K562 (cell line): ENCODE data around the gene DST. TPM values are rescaled to one million over a fixed set of nuclear protein-coding genes. Genes with fewer than 3 reads are reported as not detected.
A peak's percentile ranks its signal among the peaks of the same experiment; 100 is the strongest.

ENCODE experiments used
- ATAC-seq: fragments of 200-7000 bp; cut with Tn5 transposase; 3 replicates; pipeline ENCODE4 v1.9.1; 2020; ENCODE audit warnings: moderate library complexity
- BruUV-seq: library from RNA; stranded (reverse); fragments of 400-500 nt; replicated peaks from 2 replicates; lab custom pipeline; 2021; lab: Mats Ljungman, UMichigan
- CTCF ChIA-PET: fragments of 300-600 bp; formaldehyde crosslinking; extraction: SDS; loops from one replicate; lab custom pipeline; 2021; ENCODE audit warnings: low intra/inter-chr PET ratio; lab: Yijun Ruan, JAX
- POLR2A ChIA-PET: fragments of 300-600, 350-650 bp; sonication (Branson Sonifier 250); formaldehyde crosslinking; extraction: SDS; loops from one replicate; lab custom pipeline; 2021; ENCODE audit warnings: antibody characterized with exemption, inconsistent platforms; lab: Yijun Ruan, JAX
- DNase-seq, 4 experiments: peaks; one replicate each; pipeline versions ENCODE4 v3.0.0 to v3.0.0-alpha.2; 2011 to 2018; ENCODE audit warnings: low spot score in 3 of 4, mixed read lengths in 3 of 4; ENCODE audit errors: extremely low read depth in 1 of 4
- FAIRE-seq: peaks from 2 replicates; lab custom pipeline; 2011; peaks lifted over from hg19 to GRCh38; lab: Jason Lieb, UNC
- H2AFZ ChIP-seq: 2 replicates; pipeline ENCODE4 v1.6.0; 2011; ENCODE audit warnings: low read depth, low read length, control low read depth, inconsistent platforms
- H3K27ac ChIP-seq: fragments of 200-600 bp; 3 replicates; pipeline ENCODE4 v1.8.0; 2011; ENCODE audit warnings: low read depth, mild to moderate bottlenecking, control low read depth, inconsistent platforms, low read length, moderate library complexity, mixed read lengths; ENCODE audit errors: extremely low read depth
- H3K27me3 ChIP-seq, 2 experiments: fragments of 300-600 bp in 1 of 2; 2 replicates in 1 of 2; 3 replicates in 1 of 2; pipeline versions ENCODE4 v1.6.0 to v1.8.0; 2011; ENCODE audit warnings: inconsistent platforms in 2 of 2, low read length in 2 of 2, mild to moderate bottlenecking in 1 of 2, mixed read lengths in 1 of 2, moderate library complexity in 1 of 2; ENCODE audit not compliant: control insufficient read depth in 2 of 2, insufficient read depth in 2 of 2
- H3K36me3 ChIP-seq: fragments of 300-600 bp; 3 replicates; pipeline ENCODE4 v1.8.0; 2011; ENCODE audit warnings: mild to moderate bottlenecking, low read length, inconsistent platforms; ENCODE audit not compliant: control insufficient read depth, insufficient read depth
- H3K4me1 ChIP-seq, 2 experiments: fragments of 200-600 bp in 1 of 2; replicated peaks in 1 of 2; 2 replicates in 1 of 2; 3 replicates in 1 of 2; pipeline versions ENCODE4 v1.5.1 to v1.8.0; 2011; ENCODE audit warnings: inconsistent platforms in 2 of 2, low read length in 2 of 2, mild to moderate bottlenecking in 1 of 2, mixed read lengths in 1 of 2, moderate library complexity in 1 of 2; ENCODE audit not compliant: control insufficient read depth in 2 of 2, insufficient read depth in 2 of 2
- H3K4me2 ChIP-seq: 2 replicates; pipeline ENCODE4 v1.6.1; 2011; ENCODE audit warnings: low read length, control low read depth, inconsistent platforms, mixed read lengths; ENCODE audit not compliant: insufficient read depth
- H3K4me3 ChIP-seq: fragments of 200-600 bp; sonication (generic), shearing (Covaris generic); 2 replicates; pipeline ENCODE4 v1.5.1; 2016; ENCODE audit warnings: control low read depth, inconsistent platforms
- H3K79me2 ChIP-seq: fragments of 200-600 bp; 3 replicates; pipeline ENCODE4 v1.8.0; 2011; ENCODE audit warnings: low read length, inconsistent platforms; ENCODE audit not compliant: control insufficient read depth, insufficient read depth
- H3K9ac ChIP-seq, 2 experiments: 2 replicates each; pipeline versions ENCODE4 v1.6.0 to v1.6.1; 2011; ENCODE audit warnings: low read depth in 2 of 2, low read length in 2 of 2, control low read depth in 1 of 2, inconsistent platforms in 1 of 2, mild to moderate bottlenecking in 1 of 2, mixed read lengths in 1 of 2; ENCODE audit not compliant: insufficient read depth in 1 of 2
- H3K9me1 ChIP-seq: one replicate; pipeline ENCODE4 v1.6.0; 2011; ENCODE audit warnings: inconsistent platforms, mild to moderate bottlenecking, low read length, moderate library complexity; ENCODE audit not compliant: control insufficient read depth, insufficient read depth
- H3K9me3 ChIP-seq: replicated peaks from 2 replicates; pipeline ENCODE4 v1.5.1; 2011; ENCODE audit warnings: low read depth, low read length, inconsistent platforms; ENCODE audit not compliant: control insufficient read depth, insufficient read depth
- H4K20me1 ChIP-seq: replicated peaks from 2 replicates; pipeline ENCODE4 v1.6.1; 2011; ENCODE audit warnings: low read length, inconsistent platforms, mixed read lengths; ENCODE audit not compliant: control insufficient read depth, insufficient read depth
- CBX3 ChIP-seq, 2 experiments: IDR thresholded peaks; 1 replicate in 1 of 2; 2 replicates in 1 of 2; pipeline ENCODE4 v1.6.1; 2012; ENCODE audit warnings: inconsistent platforms in 2 of 2, low read length in 2 of 2, borderline replicate concordance in 1 of 2, control low read depth in 1 of 2
- CCNT2 ChIP-seq: IDR thresholded peaks from 2 replicates; pipeline ENCODE4 v1.6.1; 2011; ENCODE audit warnings: borderline replicate concordance, low read depth, mild to moderate bottlenecking, moderate library complexity, mixed read lengths, low read length; ENCODE audit not compliant: insufficient read length; ENCODE audit errors: extremely low read depth
- GATAD2B ChIP-seq: fragments of 450-650 bp; IDR thresholded peaks from 2 replicates; pipeline ENCODE4 v1.6.1; 2017; ENCODE audit warnings: mild to moderate bottlenecking, borderline replicate concordance
- HSF4 ChIP-seq: fragments of 250-450 bp; sonication (Bioruptor Pico); IDR thresholded peaks from 2 replicates; pipeline ENCODE4 v2.1.2; 2022; ENCODE audit warnings: mild to moderate bottlenecking, moderate library complexity, borderline replicate concordance
- NEUROD1 ChIP-seq: fragments of 150-350 bp; IDR thresholded peaks from 2 replicates; pipeline ENCODE4 v1.6.1; 2014; ENCODE audit warnings: borderline replicate concordance, low read length, low read depth; ENCODE audit not compliant: partially characterized antibody
- NFYB ChIP-seq: IDR thresholded peaks from 2 replicates; pipeline ENCODE4 v1.6.1; 2011; ENCODE audit warnings: mild to moderate bottlenecking, moderate library complexity; ENCODE audit not compliant: insufficient read length; ENCODE audit errors: extremely low read depth
- RAD21 ChIP-seq, 2 experiments: fragments of 250-450 bp in 1 of 2; fragments of 450-650 bp in 1 of 2; sonication (Bioruptor Pico) in 1 of 2; formaldehyde crosslinking in 1 of 2; IDR thresholded peaks in 1 of 2; conservative IDR thresholded peaks in 1 of 2; 2 replicates each; pipeline versions ENCODE4 v1.4.0 to v1.8.0; 2020 to 2022; ENCODE audit warnings: mild to moderate bottlenecking in 2 of 2, moderate library complexity in 1 of 2
- ZNF311 ChIP-seq: fragments of 250-450 bp; sonication (Bioruptor Pico); IDR thresholded peaks from 2 replicates; pipeline ENCODE4 v1.4.0; 2020; ENCODE audit warnings: mild to moderate bottlenecking, moderate library complexity
- ZNF717 ChIP-seq: fragments of 250-450 bp; sonication (Bioruptor Pico); IDR thresholded peaks from 2 replicates; pipeline ENCODE4 v1.5.0; 2021
- ZSCAN29 ChIP-seq: fragments of 450-650 bp; IDR thresholded peaks from 2 replicates; pipeline ENCODE4 v1.6.1; 2017
- WGBS: fragments of 100-300 bp; shearing (Covaris generic); methylation state at CpG from one replicate; pipeline ENCODE4 v1.1.6; 2016; ENCODE audit warnings: low coverage, mixed read lengths; ENCODE audit not compliant: insufficient coverage; ENCODE audit errors: missing lambda C conversion rate; 5-methylcytosine and 5-hydroxymethylcytosine counted together
- in situ Hi-C: fragments of 300-500 bp; cut with MboI; formaldehyde crosslinking; loops from 4 replicates; pipeline ENCODE4 v1.15.0; 2018; ENCODE audit warnings: inconsistent platforms, mixed read lengths
- intact Hi-C: fragments of 100-400 bp; cut with micrococcal nuclease; formaldehyde crosslinking; loops from 2 replicates; pipeline ENCODE4 v1.14.2; 2022
- polyA plus RNA-seq, 8 experiments: library from polyadenylated mRNA; depleted of rRNA in 4 of 8; stranded (reverse) in 5 of 8; unstranded in 3 of 8; fragments of >200 nt; fragmentation: Nextera tagmentation in 2 of 8; fragmentation: Illumina TruSeq in 1 of 8; extraction: Ambion mirVana in 2 of 8; extraction: Trizol in 1 of 8; gene quantifications; 2 replicates each; pipeline versions ENCODE4 v1.2.1 to v1.2.3, GENCODE V29; 2011 to 2014; ENCODE audit warnings: inconsistent platforms in 1 of 8, missing spikeins in 1 of 8
- total RNA-seq, 7 experiments: library from RNA; depleted of rRNA in 6 of 7; stranded (reverse); fragments of >200 nt in 6 of 7; fragmentation: Illumina TruSeq in 2 of 7; extraction: Trizol in 2 of 7; gene quantifications; 2 replicates each; pipeline versions ENCODE4 v1.2.1 to v1.2.3, GENCODE V29; 2011 to 2021; ENCODE audit warnings: low replicate concordance in 1 of 7
- TF ChIP-seq, protein P1 (sequence below), 3 experiments: fragments of 200-800 bp in 1 of 3; sonication (Bioruptor generic) in 1 of 3; sonication (generic) in 1 of 3; formaldehyde crosslinking in 1 of 3; IDR thresholded peaks; 2 replicates each; pipeline versions ENCODE4 v1.6.1 to v1.8.0; 2016 to 2022; ENCODE audit warnings: mild to moderate bottlenecking in 2 of 3, missing compliant biosample characterization in 2 of 3, missing genetic modification characterization in 2 of 3, missing genetic modification reagents in 1 of 3
- TF ChIP-seq, protein P2 (sequence below): fragments of 250-450 bp; sonication (Bioruptor Pico); IDR thresholded peaks from 2 replicates; pipeline ENCODE4 v1.8.0; 2022; ENCODE audit warnings: inconsistent platforms, mild to moderate bottlenecking, moderate library complexity, borderline replicate concordance
- TF ChIP-seq, protein P3 (sequence below): fragments of 250-450 bp; sonication (Bioruptor Pico); IDR thresholded peaks from 2 replicates; pipeline ENCODE4 v1.5.0; 2021

Gene DST
- total and polyA plus RNA-seq, 9 of the 15 experiments (the other 6 are each of a cell fraction or from before 2014, with no cell fraction given) = 5.2 to 21.9 (median 13.3) TPM

DNA sequence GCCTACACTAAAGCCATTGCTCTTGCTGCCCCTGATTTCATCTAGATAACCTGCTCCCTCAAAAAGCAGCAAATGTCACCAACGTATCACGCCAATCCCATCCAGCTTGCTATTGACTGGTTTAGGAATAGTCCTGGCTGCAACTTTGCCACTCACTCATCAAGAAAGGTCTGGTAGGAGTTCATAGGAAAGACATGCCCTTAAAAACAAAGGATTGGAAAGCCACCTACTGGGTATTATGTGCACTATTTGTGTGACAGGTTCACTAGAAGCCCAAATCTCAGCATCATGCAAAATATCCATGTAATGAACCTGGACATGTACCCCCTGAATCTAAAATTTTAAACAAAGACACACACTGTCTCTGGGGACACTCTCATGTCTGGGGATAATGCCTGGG, 224.9 kb downstream of the DST start:
- WGBS = 0% methylated on average over 2 of the region's 2 CpGs
- Histone ChIP-seq H3K79me2 (no peaks in the 10 kb centered on the region), H3K27me3 (no peaks in the 10 kb centered on the region), H3K4me3 (no peak overlapping the region), H2AFZ (no peak overlapping the region), H3K9me3 (no peaks in the 10 kb centered on the region), H4K20me1 (no peaks in the 10 kb centered on the region), H3K27ac (no peak overlapping the region), H3K4me2 (no peak overlapping the region), H3K4me1 (no peaks in the 10 kb centered on the region), H3K36me3 (no peaks in the 10 kb centered on the region), H3K9me1 (no peaks in the 10 kb centered on the region), H3K9ac (no peak overlapping the region)
- BruUV-seq = no TSS peak
- ATAC-seq = no peak
- in situ Hi-C loops (no loop called here), intact Hi-C loops (no loop called here)
- TF ChIP-seq ZNF311 (no peak), RAD21 (CRISPR knock-in tag; conservative IDR thresholded peaks at IDR 0.05 in 1 of 2, IDR thresholded peaks at IDR 0.05 in 1 of 2) (peak in 1 of 2 experiments; percentile 35; a peak in 2 of 4 replicates), ZSCAN29 (no peak)
- no peak for FAIRE-seq
- ChIA-PET POLR2A (interaction anchor here (1.0 to 1.4 kb wide), 3 partner anchors 8 to 129 kb away, joined by 3 read pairs; no protein-coding TSS in a partner anchor), CTCF (no interaction called here)
- no peak for DNase-seq

DNA sequence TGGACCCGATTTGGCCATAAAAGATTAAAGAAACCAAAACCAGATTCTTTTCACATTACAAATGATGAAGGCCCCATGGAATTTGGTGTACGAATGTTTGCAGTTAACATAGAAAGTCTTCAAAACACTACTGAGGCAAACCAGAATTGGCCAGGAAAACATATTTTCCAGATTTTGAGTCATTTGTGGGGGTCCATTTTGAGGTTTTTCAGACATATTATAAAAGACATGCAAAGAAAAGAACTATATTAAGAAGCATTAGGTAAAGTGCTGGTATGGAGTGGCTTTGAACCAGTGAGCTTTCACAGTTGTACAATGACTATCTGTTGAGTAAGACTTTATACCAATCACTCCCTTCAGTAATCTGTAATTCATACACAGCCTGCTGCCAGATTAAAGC, 226.4 kb downstream of the DST start:
- DNase-seq = no peak
- ChIA-PET CTCF (no interaction called here), POLR2A (interaction anchor here (1.4 kb wide), 1 partner anchor 10 kb away, joined by 3 read pairs; no protein-coding TSS in a partner anchor)
- H3K79me2 ChIP-seq = no peaks in the 10 kb centered on the region
- H3K4me2 ChIP-seq = no peak overlapping the region
- H3K9ac ChIP-seq = no peak overlapping the region
- BruUV-seq = no TSS peak
- no peaks in the 10 kb centered on the region for H3K9me1 ChIP-seq
- H3K27me3 ChIP-seq = no peaks in the 10 kb centered on the region
- no peak for FAIRE-seq
- H3K27ac ChIP-seq = no peak overlapping the region
- no peaks in the 10 kb centered on the region for H3K4me1 ChIP-seq
- H3K4me3 ChIP-seq = no peak overlapping the region
- H4K20me1 ChIP-seq = no peaks in the 10 kb centered on the region
- WGBS = 0% methylated on average over 2 of the region's 2 CpGs
- intact Hi-C loops = no loop called here
- H3K36me3 ChIP-seq = no peaks in the 10 kb centered on the region
- H2AFZ ChIP-seq = no peak overlapping the region
- in situ Hi-C loops = no loop called here
- no peaks in the 10 kb centered on the region for H3K9me3 ChIP-seq
- no peak for ATAC-seq
- TF ChIP-seq NEUROD1 (no peak), CBX3 (IDR thresholded peaks at IDR 0.05; ENCODE audit: borderline replicate concordance in 1 of 2, low read length in 2 of 2) (no peak), HSF4 (CRISPR knock-in tag) (no peak), ZNF717 (CRISPR knock-in tag) (no peak), GATAD2B (no peak), CCNT2 (no peak), NFYB (no peak)
- TF ChIP-seq, protein P1, sequence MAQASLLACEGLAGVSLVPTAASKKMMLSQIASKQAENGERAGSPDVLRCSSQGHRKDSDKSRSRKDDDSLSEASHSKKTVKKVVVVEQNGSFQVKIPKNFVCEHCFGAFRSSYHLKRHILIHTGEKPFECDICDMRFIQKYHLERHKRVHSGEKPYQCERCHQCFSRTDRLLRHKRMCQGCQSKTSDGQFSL (CRISPR knock-in tag; IDR thresholded peaks at IDR 0.05) = no peak
- TF ChIP-seq, protein P1 (tag; IDR thresholded peaks at IDR 0.05) = no peak
- TF ChIP-seq, protein P2, sequence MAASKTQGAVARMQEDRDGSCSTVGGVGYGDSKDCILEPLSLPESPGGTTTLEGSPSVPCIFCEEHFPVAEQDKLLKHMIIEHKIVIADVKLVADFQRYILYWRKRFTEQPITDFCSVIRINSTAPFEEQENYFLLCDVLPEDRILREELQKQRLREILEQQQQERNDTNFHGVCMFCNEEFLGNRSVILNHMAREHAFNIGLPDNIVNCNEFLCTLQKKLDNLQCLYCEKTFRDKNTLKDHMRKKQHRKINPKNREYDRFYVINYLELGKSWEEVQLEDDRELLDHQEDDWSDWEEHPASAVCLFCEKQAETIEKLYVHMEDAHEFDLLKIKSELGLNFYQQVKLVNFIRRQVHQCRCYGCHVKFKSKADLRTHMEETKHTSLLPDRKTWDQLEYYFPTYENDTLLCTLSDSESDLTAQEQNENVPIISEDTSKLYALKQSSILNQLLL (CRISPR knock-in tag) = no peak
- TF ChIP-seq, protein P3, sequence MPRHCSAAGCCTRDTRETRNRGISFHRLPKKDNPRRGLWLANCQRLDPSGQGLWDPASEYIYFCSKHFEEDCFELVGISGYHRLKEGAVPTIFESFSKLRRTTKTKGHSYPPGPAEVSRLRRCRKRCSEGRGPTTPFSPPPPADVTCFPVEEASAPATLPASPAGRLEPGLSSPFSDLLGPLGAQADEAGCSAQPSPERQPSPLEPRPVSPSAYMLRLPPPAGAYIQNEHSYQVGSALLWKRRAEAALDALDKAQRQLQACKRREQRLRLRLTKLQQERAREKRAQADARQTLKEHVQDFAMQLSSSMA (CRISPR knock-in tag) = no peak
